GM23248 (cell line): ENCODE results near the gene ZNF787. TPM values are rescaled to one million over a fixed set of nuclear protein-coding genes. Genes with fewer than 3 reads are reported as not detected.

ENCODE experiments used
- DNase-seq: peaks from one replicate; pipeline ENCODE4 v3.0.0-alpha.2; 2015
- H2AFZ ChIP-seq: fragments of 200-600 bp; sonication (generic); 2 replicates; pipeline ENCODE4 v1.6.1; 2016; ENCODE audit warnings: antibody characterized with exemption
- H3F3A ChIP-seq: fragments of 200-600 bp; sonication (generic); 2 replicates; pipeline ENCODE4 v1.6.1; 2016; ENCODE audit warnings: mild to moderate bottlenecking, antibody characterized with exemption, mixed run types; ENCODE audit not compliant: insufficient read depth
- H3K27ac ChIP-seq: fragments of 200-600 bp; sonication (generic); 2 replicates; pipeline ENCODE4 v1.5.1; 2016; ENCODE audit warnings: mild to moderate bottlenecking
- H3K27me3 ChIP-seq: fragments of 200-600 bp; sonication (generic); replicated peaks from 2 replicates; pipeline ENCODE4 v1.6.1; 2016; ENCODE audit warnings: mild to moderate bottlenecking; ENCODE audit not compliant: insufficient read depth
- H3K36me3 ChIP-seq: fragments of 200-600 bp; sonication (generic); 2 replicates; pipeline ENCODE4 v1.6.1; 2016; ENCODE audit warnings: low read depth, mild to moderate bottlenecking
- H3K4me1 ChIP-seq: fragments of 200-600 bp; sonication (generic); 2 replicates; pipeline ENCODE4 v1.6.1; 2016; ENCODE audit warnings: mild to moderate bottlenecking; ENCODE audit not compliant: insufficient read depth
- H3K4me2 ChIP-seq: fragments of 200-600 bp; sonication (generic); one replicate; pipeline ENCODE4 v1.6.1; 2016; ENCODE audit warnings: mild to moderate bottlenecking; ENCODE audit not compliant: unreplicated experiment
- H3K4me3 ChIP-seq: fragments of 200-600 bp; sonication (generic); 2 replicates; pipeline ENCODE4 v1.5.1; 2016; ENCODE audit warnings: mild to moderate bottlenecking
- H3K79me2 ChIP-seq: fragments of 200-600 bp; sonication (generic); 2 replicates; pipeline ENCODE4 v1.6.1; 2016; ENCODE audit warnings: mild to moderate bottlenecking; ENCODE audit not compliant: insufficient read depth
- H3K9ac ChIP-seq: fragments of 200-600 bp; sonication (generic); 2 replicates; pipeline ENCODE4 v1.6.1; 2016; ENCODE audit warnings: mild to moderate bottlenecking
- H3K9me2 ChIP-seq: fragments of 200-600 bp; sonication (generic); 2 replicates; pipeline ENCODE4 v1.6.1; 2016; ENCODE audit warnings: mixed run types, mild to moderate bottlenecking, moderate library complexity; ENCODE audit not compliant: insufficient read depth
- H3K9me3 ChIP-seq: fragments of 200-600 bp; sonication (generic); one replicate; pipeline ENCODE4 v1.6.1; 2017; ENCODE audit warnings: low read depth
- H4K20me1 ChIP-seq: fragments of 200-600 bp; sonication (generic); 2 replicates; pipeline ENCODE4 v1.6.0; 2016; ENCODE audit not compliant: insufficient read depth
- EZH2 ChIP-seq: fragments of 200-600 bp; sonication (generic); IDR thresholded peaks from 2 replicates; pipeline ENCODE4 v1.6.1; 2018; ENCODE audit warnings: antibody characterized with exemption, mild to moderate bottlenecking; ENCODE audit not compliant: insufficient read depth, poor library complexity, severe bottlenecking
- EZH2phosphoT487 ChIP-seq: fragments of 200-600 bp; sonication (generic); IDR thresholded peaks from 2 replicates; pipeline ENCODE4 v1.6.1; 2018; ENCODE audit warnings: antibody characterized with exemption, moderate library complexity, mild to moderate bottlenecking, low read depth; ENCODE audit not compliant: insufficient read depth
- WGBS, 2 experiments: methylation state at CpG; one replicate each; pipeline ENCODE4 v1.1.6; 2015 to 2017; ENCODE audit warnings: low lambda C conversion rate in 2 of 2, low coverage in 1 of 2; ENCODE audit errors: missing lambda C conversion rate in 2 of 2; 5-methylcytosine and 5-hydroxymethylcytosine counted together
- in situ Hi-C: fragments of 300-500 bp; cut with MboI; formaldehyde crosslinking; loops from 2 replicates; pipeline ENCODE4 v1.15.0; 2020
- polyA plus RNA-seq: library from polyadenylated mRNA; unstranded; fragments of >200 nt; fragmentation: Nextera tagmentation; extraction: Ambion mirVana; gene quantifications from 2 replicates; pipeline ENCODE4 v1.2.1, GENCODE V29; 2016
- total RNA-seq: library from RNA; depleted of rRNA; stranded (reverse); fragments of >200 nt; shearing (Covaris generic); gene quantifications from 2 replicates; pipeline ENCODE4 v1.2.3, GENCODE V29; 2014

Gene ZNF787
- total and polyA plus RNA-seq, 2 experiments from 2014 or later = 1.5 to 19.5 TPM

GRCh38 chr19:56110515-56111448, 10.3 kb downstream of the ZNF787 start:
- Histone ChIP-seq H3K79me2 (peaks cover 100% of the 10 kb centered on the region), H3K36me3 (no peaks in the 10 kb centered on the region), H3K9ac (no peak overlapping the region), H3K4me1 (peaks cover 13% of the 10 kb centered on the region), H3K4me2 (no peak overlapping the region), H3K4me3 (no peak overlapping the region), H3F3A (no peaks in the 10 kb centered on the region), H3K27ac (no peak overlapping the region), H3K9me3 (no peaks in the 10 kb centered on the region), H2AFZ (no peak overlapping the region), H3K27me3 (no peaks in the 10 kb centered on the region), H3K9me2 (no peaks in the 10 kb centered on the region), H4K20me1 (no peaks in the 10 kb centered on the region; the same call in 1 of the 2 replicates)
- in situ Hi-C loops = no loop called here
- no peak for TF ChIP-seq EZH2phosphoT487
- no peak for TF ChIP-seq EZH2
- no peak for DNase-seq
- 81 to 82% methylated on average over 12 of the region's 12 CpGs for WGBS, 2 experiments

GRCh38 chr19:56109226-56109625, 11.9 kb downstream of the ZNF787 start:
- peak; percentile 51 for DNase-seq
- H3K4me1 ChIP-seq = peaks cover 13% of the 10 kb centered on the region
- 28 to 34% methylated on average over 13 of the region's 13 CpGs for WGBS, 2 experiments
- H3K9me2 ChIP-seq = no peaks in the 10 kb centered on the region
- H3K9ac ChIP-seq = peak overlapping the region; percentile 47
- H3K4me3 ChIP-seq = peak overlapping the region; percentile 48
- peaks cover 100% of the 10 kb centered on the region for H3K79me2 ChIP-seq
- H3K36me3 ChIP-seq = no peaks in the 10 kb centered on the region
- H3F3A ChIP-seq = no peaks in the 10 kb centered on the region
- H3K27me3 ChIP-seq = no peaks in the 10 kb centered on the region
- H3K27ac ChIP-seq = peak overlapping the region; percentile 47
- no peak overlapping the region for H2AFZ ChIP-seq
- TF ChIP-seq EZH2phosphoT487 (no peak), EZH2 (no peak)
- in situ Hi-C loops = no loop called here
- H3K4me2 ChIP-seq = peak overlapping the region; percentile 58
- H3K9me3 ChIP-seq = no peaks in the 10 kb centered on the region
- no peaks in the 10 kb centered on the region; the same call in 1 of the 2 replicates for H4K20me1 ChIP-seq

DNA sequence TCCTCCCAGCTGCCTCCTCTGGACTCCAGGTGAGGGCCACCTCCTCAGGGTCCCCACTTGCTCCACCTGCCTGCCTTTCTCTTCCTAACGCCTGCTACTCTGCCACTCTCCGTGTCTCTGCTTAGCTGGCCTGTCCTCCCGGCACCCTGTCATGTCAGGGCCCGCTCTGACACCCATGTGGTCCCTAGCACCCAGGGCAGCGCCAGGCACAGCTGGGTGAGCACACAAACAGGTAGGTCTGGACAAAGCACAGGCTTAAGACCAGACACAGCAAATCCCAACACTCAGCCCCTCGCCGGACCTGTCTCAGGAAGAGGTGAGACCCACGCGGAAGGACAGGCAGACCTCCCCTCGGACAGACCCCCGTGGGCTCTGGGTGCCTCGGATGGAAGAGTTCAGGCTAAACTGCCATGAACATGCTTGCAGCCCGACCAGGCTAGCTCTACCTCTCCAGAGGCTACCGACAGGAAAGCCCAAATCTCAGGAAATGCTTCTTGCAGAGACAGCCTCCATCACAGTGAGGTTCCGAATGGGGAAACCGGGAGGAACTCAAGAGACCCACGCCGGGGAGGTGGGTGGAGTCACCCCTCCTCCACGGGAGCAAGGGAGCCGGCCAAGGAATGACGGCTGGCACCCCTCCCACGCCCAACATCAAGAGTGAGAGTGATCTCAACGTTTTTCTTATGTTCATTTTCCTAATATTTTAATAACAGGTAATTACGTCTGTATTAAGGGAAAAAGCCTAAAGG, 12.5 kb downstream of the ZNF787 start:
- Histone ChIP-seq H3K36me3 (no peaks in the 10 kb centered on the region), H3K9ac (peak overlapping the region; percentile 47), H3K4me2 (peak overlapping the region; percentile 58), H3K27ac (peak overlapping the region; percentile 47), H3K9me2 (no peaks in the 10 kb centered on the region), H4K20me1 (no peaks in the 10 kb centered on the region; the same call in 1 of the 2 replicates), H3F3A (no peaks in the 10 kb centered on the region), H3K4me3 (peak overlapping the region; percentile 48), H3K27me3 (no peaks in the 10 kb centered on the region), H3K4me1 (peaks cover 13% of the 10 kb centered on the region), H2AFZ (no peak overlapping the region), H3K9me3 (no peaks in the 10 kb centered on the region), H3K79me2 (peaks cover 94% of the 10 kb centered on the region)
- in situ Hi-C loops = no loop called here
- TF ChIP-seq EZH2 (no peak), EZH2phosphoT487 (no peak)
- WGBS, 2 experiments = 24 to 26% methylated on average over 24 of the region's 24 CpGs
- DNase-seq = peak; percentile 67

- no peak overlapping the region for H3K4me3 ChIP-seq
- H2AFZ ChIP-seq = no peak overlapping the region
- no peaks in the 10 kb centered on the region for H3K9me3 ChIP-seq
- TF ChIP-seq EZH2phosphoT487 = no peak
- TF ChIP-seq EZH2 = no peak
- H3K79me2 ChIP-seq = peaks cover 93% of the 10 kb centered on the region
- H4K20me1 ChIP-seq = no peaks in the 10 kb centered on the region
- H3K9me2 ChIP-seq = no peaks in the 10 kb centered on the region
- H3K4me1 ChIP-seq = peaks cover 13% of the 10 kb centered on the region
- 39 to 69% methylated on average over 5 to 27 of the region's 27 CpGs for WGBS, 2 experiments
- no peaks in the 10 kb centered on the region for H3K27me3 ChIP-seq
- H3K27ac ChIP-seq = no peak overlapping the region
- H3K9ac ChIP-seq = no peak overlapping the region
- no peaks in the 10 kb centered on the region for H3K36me3 ChIP-seq
- no peaks in the 10 kb centered on the region for H3F3A ChIP-seq
- no peak for DNase-seq
- no peak overlapping the region for H3K4me2 ChIP-seq
- in situ Hi-C loops = no loop called here
Observed at GRCh38 chr19:56107626-56108351, 13.3 kb downstream of the ZNF787 start.
